PFSK-1 (cell line): ENCODE results near the gene DIP2B.

Source experiments
- POLR2AphosphoS5 ChIP-seq: IDR thresholded peaks from 2 replicates; pipeline ENCODE4 v1.6.1; 2012; ENCODE audit warnings: low read depth, mild to moderate bottlenecking, control low read depth, low read length, moderate library complexity
- REST ChIP-seq, 2 experiments: IDR thresholded peaks; 2 replicates each; pipeline versions ENCODE4 v1.6.1 to v1.8.0; 2011 to 2012; ENCODE audit warnings: low read depth in 2 of 2, low read length in 2 of 2, control low read depth in 1 of 2, inconsistent platforms in 1 of 2, mild to moderate bottlenecking in 1 of 2, moderate library complexity in 1 of 2; ENCODE audit not compliant: insufficient read depth in 1 of 2

- TF ChIP-seq POLR2AphosphoS5 (no peak), REST (IDR thresholded peaks at IDR 0.05; ENCODE audit: insufficient read depth in 1 of 2, low read depth in 2 of 2, low read length in 2 of 2) (no peak)
These were observed 123.6 kb downstream of the DIP2B start for GRCh38 chr12:50628394-50628793.
